NCI-H446 (cell line): ENCODE results near the gene EBF3.

ENCODE experiments used
- DNase-seq, 2 experiments: peaks; one replicate each; lab custom pipeline; 2025; lab: John Stamatoyannopoulos, UW

The EBF3 gene

GRCh38 chr10:129963641-129964501 lies at the start of gene EBF3:
TSS of gene EBF3 (minus strand) at chr10:129964274. CDS start at chr10:129963768, 506 bp downstream.
- peak; percentile 53 to 86 for DNase-seq

- no peak for DNase-seq
These were observed 49.5 kb upstream of the EBF3 start for GRCh38 chr10:130013335-130014262.

GRCh38 chr10:130012129-130012528 lies 48.1 kb upstream of the EBF3 start:
- no peak for DNase-seq

GRCh38 chr10:130010653-130011052 lies 46.6 kb upstream of the EBF3 start:
- no peak for DNase-seq

GRCh38 chr10:130009228-130009627 lies 45.2 kb upstream of the EBF3 start:
- DNase-seq = no peak

- DNase-seq = no peak
These were observed 39.9 kb upstream of the EBF3 start for GRCh38 chr10:130003787-130004613.

- DNase-seq = no peak
These were observed 39.1 kb upstream of the EBF3 start for GRCh38 chr10:130003166-130003565.

- no peak for DNase-seq
These were observed 38.5 kb upstream of the EBF3 start for GRCh38 chr10:130002606-130003005.

GRCh38 chr10:130000918-130001317 lies 36.8 kb upstream of the EBF3 start:
- DNase-seq = no peak

- DNase-seq = no peak
These were observed 35.1 kb upstream of the EBF3 start for GRCh38 chr10:129999140-129999539.

GRCh38 chr10:129993621-129994020 lies 29.5 kb upstream of the EBF3 start:
- no peak for DNase-seq

- DNase-seq = no peak
These were observed 28.3 kb upstream of the EBF3 start for GRCh38 chr10:129992356-129992755.

GRCh38 chr10:129982825-129983224 lies 18.8 kb upstream of the EBF3 start:
- no peak for DNase-seq

GRCh38 chr10:129978980-129979379 lies 14.9 kb upstream of the EBF3 start:
- no peak for DNase-seq

GRCh38 chr10:129978322-129978721 lies 14.2 kb upstream of the EBF3 start:
- no peak for DNase-seq

- no peak for DNase-seq
These were observed 13.7 kb upstream of the EBF3 start for GRCh38 chr10:129977794-129978193.

- no peak for DNase-seq
These were observed 9.6 kb upstream of the EBF3 start for GRCh38 chr10:129973674-129974059.

- DNase-seq = no peak
These were observed 9.0 kb upstream of the EBF3 start for GRCh38 chr10:129972966-129973673.

- DNase-seq = no peak
These were observed 8.3 kb upstream of the EBF3 start for GRCh38 chr10:129972145-129972965.

GRCh38 chr10:129971381-129972144 lies 7.5 kb upstream of the EBF3 start:
- peak in 1 of 2 experiments; percentile 60 for DNase-seq
